A549 treated with CpdA at 1 μM for 4 hours (cell line): ENCODE data around the gene PUS1. TPM values are rescaled to one million over a fixed set of nuclear protein-coding genes. Genes with fewer than 3 reads are reported as not detected.

Experiments used
- total RNA-seq: library from RNA; stranded (reverse); fragments of 200-300 nt; extraction: Qiagen RNA extraction; gene quantifications from 5 replicates; pipeline ENCODE4 v1.2.3, GENCODE V29; 2022; ENCODE audit warnings: low read depth

The PUS1 gene
- total RNA-seq = 53.0 to 86.4 TPM (median 84.4 TPM) in 5 replicates

GRCh38 chr12:131928711-131929580, at the start of gene PUS1:
PUS1 (plus strand) TSS chr12:131929276; CDS start chr12:131929723, 447 bp downstream.

GRCh38 chr12:131894313-131894860, 34.7 kb upstream of the PUS1 start, which contains the start of gene ULK1:
ULK1 (plus strand) TSS chr12:131894622; CDS start chr12:131895002, 380 bp downstream.

GRCh38 chr12:131949431-131950181, 20.5 kb downstream of the PUS1 start, which contains the start of gene EP400:
EP400 (plus strand) TSS chr12:131949942; CDS start chr12:131960620, 10,678 bp downstream.

Other genes with a start within 250 kb of the PUS1 start
- gene SFSWAP, start 218.2 kb upstream of the PUS1 start, total RNA-seq = 27.1 to 32.4 TPM (median 29.8 TPM) in 5 replicates
- 10.1 to 16.1 TPM (median 13.2 TPM) in 5 replicates for gene MMP17, start 100.9 kb upstream of the PUS1 start, total RNA-seq
- 31.1 to 53.4 TPM (median 40.8 TPM) in 5 replicates for gene ULK1, start 34.7 kb upstream of the PUS1 start, total RNA-seq
- 22.9 to 27.6 TPM (median 24.2 TPM) in 5 replicates for gene EP400, start 20.7 kb downstream of the PUS1 start, total RNA-seq
- gene DDX51, start 215.0 kb downstream of the PUS1 start, total RNA-seq = 23.5 to 32.3 TPM (median 29.3 TPM) in 5 replicates
- 38.9 to 61.5 TPM (median 59.1 TPM) in 5 replicates for gene NOC4L, start 215.2 kb downstream of the PUS1 start, total RNA-seq